SU-DHL-6 (cell line): ENCODE data around the gene TMTC1.

ENCODE experiments used
- H2AFZ ChIP-seq: fragments of 200-600 bp; sonication (generic); 2 replicates; pipeline ENCODE4 v1.6.1; 2014; ENCODE audit warnings: low read depth, mild to moderate bottlenecking, moderate library complexity, mixed read lengths, antibody characterized with exemption, low read length; ENCODE audit not compliant: severe bottlenecking
- H3F3A ChIP-seq: fragments of 200-600 bp; shearing (Covaris generic); 2 replicates; pipeline ENCODE4 v1.6.0; 2016; ENCODE audit warnings: antibody characterized with exemption, mild to moderate bottlenecking; ENCODE audit not compliant: insufficient read depth
- H3K27ac ChIP-seq: fragments of 200-600 bp; sonication (generic); 2 replicates; pipeline ENCODE4 v1.5.1; 2016; ENCODE audit warnings: low read depth, mild to moderate bottlenecking, low read length, moderate library complexity, mixed read lengths
- H3K27me3 ChIP-seq: fragments of 200-600 bp; sonication (generic), shearing (Covaris generic); 2 replicates; pipeline ENCODE4 v1.6.0; 2014; ENCODE audit warnings: mild to moderate bottlenecking, low read length
- H3K36me3 ChIP-seq: fragments of 200-600 bp; sonication (generic); 2 replicates; pipeline ENCODE4 v1.6.1; 2014; ENCODE audit warnings: mild to moderate bottlenecking, low read length, mixed read lengths
- H3K4me2 ChIP-seq: fragments of 300-600, 200-600 bp; shearing (Covaris generic), sonication (generic); 2 replicates; pipeline ENCODE4 v1.6.0; 2014; ENCODE audit warnings: low read length, low read depth, mild to moderate bottlenecking; ENCODE audit not compliant: poor library complexity, severe bottlenecking
- H3K4me3 ChIP-seq: fragments of 200-600 bp; sonication (generic); 2 replicates; pipeline ENCODE4 v1.5.1; 2014; ENCODE audit warnings: antibody characterized with exemption, low read length, mild to moderate bottlenecking, mixed read lengths; ENCODE audit not compliant: insufficient read depth, poor library complexity, severe bottlenecking
- H3K79me2 ChIP-seq: fragments of 200-600 bp; sonication (generic); 2 replicates; pipeline ENCODE4 v1.6.1; 2014; ENCODE audit warnings: mild to moderate bottlenecking, low read length, moderate library complexity; ENCODE audit not compliant: insufficient read depth
- H3K9ac ChIP-seq: fragments of 200-600 bp; sonication (generic); 2 replicates; pipeline ENCODE4 v1.7.0; 2014; ENCODE audit warnings: mild to moderate bottlenecking, low read length
- H3K9me2 ChIP-seq: fragments of 200-600 bp; sonication (generic); replicated peaks from 2 replicates; pipeline ENCODE4 v1.6.1; 2014; ENCODE audit warnings: low read length; ENCODE audit not compliant: insufficient read depth
- H3K9me3 ChIP-seq: fragments of 200-600 bp; sonication (generic); 2 replicates; pipeline ENCODE4 v1.6.1; 2014; ENCODE audit warnings: low read length, mixed read lengths; ENCODE audit not compliant: insufficient read depth
- H4K20me1 ChIP-seq: fragments of 200-600 bp; sonication (generic); 2 replicates; pipeline ENCODE4 v1.6.1; 2014; ENCODE audit warnings: low read depth, mild to moderate bottlenecking, antibody characterized with exemption, low read length, moderate library complexity, mixed read lengths
- EZH2phosphoT487 ChIP-seq: fragments of 200-600 bp; sonication (generic), shearing (Covaris generic); conservative IDR thresholded peaks from 2 replicates; pipeline ENCODE4 v1.6.1; 2018; ENCODE audit warnings: mild to moderate bottlenecking, antibody characterized with exemption, low read length, moderate library complexity, mixed read lengths
- TF ChIP-seq, protein P1 (sequence below): fragments of 200-600 bp; sonication (generic); IDR thresholded peaks from one replicate; pipeline ENCODE4 v1.5.1; 2017; ENCODE audit warnings: antibody characterized with exemption, mild to moderate bottlenecking, low read length, moderate library complexity; ENCODE audit not compliant: insufficient read depth, poor library complexity, severe bottlenecking

TMTC1 gene

GRCh38 chr12:29519585-29520182, 264.1 kb downstream of the TMTC1 start:
- Histone ChIP-seq H3F3A (no peaks in the 10 kb centered on the region), H3K27ac (no peak overlapping the region), H3K79me2 (no peaks in the 10 kb centered on the region), H3K27me3 (no peaks in the 10 kb centered on the region), H3K36me3 (no peaks in the 10 kb centered on the region), H3K4me2 (no peak overlapping the region), H3K4me3 (no peak overlapping the region), H3K9me2 (no peaks in the 10 kb centered on the region), H4K20me1 (no peaks in the 10 kb centered on the region), H3K9me3 (no peaks in the 10 kb centered on the region), H3K9ac (no peak overlapping the region), H2AFZ (no peak overlapping the region)
- TF ChIP-seq, protein P1, sequence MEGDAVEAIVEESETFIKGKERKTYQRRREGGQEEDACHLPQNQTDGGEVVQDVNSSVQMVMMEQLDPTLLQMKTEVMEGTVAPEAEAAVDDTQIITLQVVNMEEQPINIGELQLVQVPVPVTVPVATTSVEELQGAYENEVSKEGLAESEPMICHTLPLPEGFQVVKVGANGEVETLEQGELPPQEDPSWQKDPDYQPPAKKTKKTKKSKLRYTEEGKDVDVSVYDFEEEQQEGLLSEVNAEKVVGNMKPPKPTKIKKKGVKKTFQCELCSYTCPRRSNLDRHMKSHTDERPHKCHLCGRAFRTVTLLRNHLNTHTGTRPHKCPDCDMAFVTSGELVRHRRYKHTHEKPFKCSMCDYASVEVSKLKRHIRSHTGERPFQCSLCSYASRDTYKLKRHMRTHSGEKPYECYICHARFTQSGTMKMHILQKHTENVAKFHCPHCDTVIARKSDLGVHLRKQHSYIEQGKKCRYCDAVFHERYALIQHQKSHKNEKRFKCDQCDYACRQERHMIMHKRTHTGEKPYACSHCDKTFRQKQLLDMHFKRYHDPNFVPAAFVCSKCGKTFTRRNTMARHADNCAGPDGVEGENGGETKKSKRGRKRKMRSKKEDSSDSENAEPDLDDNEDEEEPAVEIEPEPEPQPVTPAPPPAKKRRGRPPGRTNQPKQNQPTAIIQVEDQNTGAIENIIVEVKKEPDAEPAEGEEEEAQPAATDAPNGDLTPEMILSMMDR: peak; percentile 56
- TF ChIP-seq EZH2phosphoT487: no peak

- H3K79me2 ChIP-seq: no peaks in the 10 kb centered on the region
- H3F3A ChIP-seq: no peaks in the 10 kb centered on the region
- no peak overlapping the region for H3K4me2 ChIP-seq
- H3K27me3 ChIP-seq: no peaks in the 10 kb centered on the region
- no peak overlapping the region for H3K9ac ChIP-seq
- no peaks in the 10 kb centered on the region for H4K20me1 ChIP-seq
- TF ChIP-seq, protein P1: no peak
- no peaks in the 10 kb centered on the region for H3K9me3 ChIP-seq
- no peak overlapping the region for H3K4me3 ChIP-seq
- H2AFZ ChIP-seq: no peak overlapping the region
- H3K9me2 ChIP-seq: no peaks in the 10 kb centered on the region
- no peak overlapping the region for H3K27ac ChIP-seq
- H3K36me3 ChIP-seq: no peaks in the 10 kb centered on the region
Measured at GRCh38 chr12:29518407-29518806, 265.3 kb downstream of the TMTC1 start.

GRCh38 chr12:29517264-29517663, 266.5 kb downstream of the TMTC1 start:
- Histone ChIP-seq H3K9me3 (no peaks in the 10 kb centered on the region), H4K20me1 (no peaks in the 10 kb centered on the region), H3K9ac (no peak overlapping the region), H2AFZ (no peak overlapping the region), H3K27me3 (no peaks in the 10 kb centered on the region), H3K36me3 (no peaks in the 10 kb centered on the region), H3K9me2 (no peaks in the 10 kb centered on the region), H3K79me2 (no peaks in the 10 kb centered on the region), H3K4me2 (no peak overlapping the region), H3F3A (no peaks in the 10 kb centered on the region), H3K27ac (no peak overlapping the region), H3K4me3 (no peak overlapping the region)
- TF ChIP-seq, protein P1: peak; percentile 13
- no peak for TF ChIP-seq EZH2phosphoT487
